Esophagus muscularis mucosa (tissue), 3 donors: ENCODE measurements around the gene HS3ST5.

Experiments used
- CTCF ChIP-seq, 3 experiments: fragments of 200-600 bp in 2 of 3; fragments of 450-650 bp in 1 of 3; sonication (generic) in 2 of 3; IDR thresholded peaks; one replicate each; pipeline ENCODE4 v1.5.1; 2017 to 2019; ENCODE audit warnings: antibody characterized with exemption in 3 of 3, mild to moderate bottlenecking in 2 of 3, moderate library complexity in 1 of 3
- POLR2A ChIP-seq: fragments of 450-650 bp; IDR thresholded peaks from one replicate; pipeline ENCODE4 v1.6.1; 2017; ENCODE audit warnings: antibody characterized with exemption, moderate library complexity, mild to moderate bottlenecking, low read depth
- POLR2AphosphoS5 ChIP-seq, 2 donors: sonication (generic); formaldehyde crosslinking; IDR thresholded peaks; one replicate each; pipeline ENCODE4 v1.6.1; 2017; ENCODE audit warnings: antibody characterized with exemption in 2 of 2

- no peak for TF ChIP-seq CTCF (IDR thresholded peaks at IDR 0.05)
- no peak for TF ChIP-seq POLR2A
- TF ChIP-seq POLR2AphosphoS5 (IDR thresholded peaks at IDR 0.05) = no peak
Measured at GRCh38 chr6:114075300-114075699, 267.5 kb downstream of the HS3ST5 start.
